ENCODE results near the gene MGAT4C.
"Not testable (repeated sequence)": the region's sequence is repeated elsewhere in the genome, so short reads cannot be mapped to it uniquely, and the experiment has no call there.

The MGAT4C gene

GRCh38 chr12:86134561-86134960 lies 121.6 kb downstream of the MGAT4C start:
- DNase-seq = no peak
- no peak for ATAC-seq

- not testable (repeated sequence) for ATAC-seq, DNase-seq
Measured at GRCh38 chr12:86126900-86127299, 129.3 kb downstream of the MGAT4C start.

- DNase-seq (no peak), ATAC-seq (no peak)
Measured at GRCh38 chr12:86122846-86123468, 133.2 kb downstream of the MGAT4C start.

GRCh38 chr12:86118161-86118560 lies 138.0 kb downstream of the MGAT4C start:
- DNase-seq (no peak), ATAC-seq (no peak)

GRCh38 chr12:86117711-86118110 lies 138.5 kb downstream of the MGAT4C start:
- ATAC-seq (no peak), DNase-seq (no peak)

GRCh38 chr12:86104087-86104486 lies 152.1 kb downstream of the MGAT4C start:
- ATAC-seq = no peak
- DNase-seq = no peak

GRCh38 chr12:86097161-86097560 lies 159.0 kb downstream of the MGAT4C start:
- no peak for DNase-seq
- ATAC-seq = no peak

GRCh38 chr12:86091681-86092080 lies 164.5 kb downstream of the MGAT4C start:
- DNase-seq = no peak

GRCh38 chr12:86081843-86082242 lies 174.3 kb downstream of the MGAT4C start:
- ATAC-seq (no peak), DNase-seq (no peak)

More at GRCh38 chr12:86091681-86092080, 164.5 kb downstream of the MGAT4C start:
- ATAC-seq = no peak

- not testable (repeated sequence) for DNase-seq, ATAC-seq
Measured at GRCh38 chr12:86059052-86059451, 197.1 kb downstream of the MGAT4C start.

- DNase-seq (no peak), ATAC-seq (no peak)
Measured at GRCh38 chr12:86057092-86057845, 198.9 kb downstream of the MGAT4C start.

- no peak for ATAC-seq
Measured at GRCh38 chr12:86052921-86053320, 203.3 kb downstream of the MGAT4C start.

GRCh38 chr12:86050010-86050409 lies 206.2 kb downstream of the MGAT4C start:
- DNase-seq = no peak
- ATAC-seq = no peak

More at GRCh38 chr12:86052921-86053320, 203.3 kb downstream of the MGAT4C start:
- DNase-seq = no peak

- ATAC-seq (no peak), DNase-seq (no peak)
Measured at GRCh38 chr12:86044396-86044795, 211.8 kb downstream of the MGAT4C start.

GRCh38 chr12:86042062-86042461 lies 214.1 kb downstream of the MGAT4C start:
- DNase-seq (no peak), ATAC-seq (no peak)

- ATAC-seq = no peak
Measured at GRCh38 chr12:86018361-86018760, 237.8 kb downstream of the MGAT4C start.

GRCh38 chr12:86015026-86015425 lies 241.2 kb downstream of the MGAT4C start:
- DNase-seq (no peak), ATAC-seq (no peak)

More at GRCh38 chr12:86018361-86018760, 237.8 kb downstream of the MGAT4C start:
- no peak for DNase-seq

- no peak for ATAC-seq
- DNase-seq = no peak
Measured at GRCh38 chr12:86006727-86007126, 249.5 kb downstream of the MGAT4C start.

- no peak for ATAC-seq
Measured at GRCh38 chr12:85998074-85998473, 258.1 kb downstream of the MGAT4C start.

GRCh38 chr12:85996280-85996679 lies 259.9 kb downstream of the MGAT4C start:
- ATAC-seq (no peak), DNase-seq (no peak)

More at GRCh38 chr12:85998074-85998473, 258.1 kb downstream of the MGAT4C start:
- DNase-seq = no peak

GRCh38 chr12:85993746-85994145 lies 262.4 kb downstream of the MGAT4C start:
- ATAC-seq (no peak), DNase-seq (no peak)

GRCh38 chr12:85985996-85986395 lies 270.2 kb downstream of the MGAT4C start:
- DNase-seq = no peak
- ATAC-seq = no peak

- DNase-seq (no peak), ATAC-seq (no peak)
Measured at GRCh38 chr12:85983601-85984000, 272.6 kb downstream of the MGAT4C start.

- no peak for ATAC-seq
- DNase-seq = no peak
Measured at GRCh38 chr12:85979641-85980040, 276.6 kb downstream of the MGAT4C start.
